Endothelial cell of umbilical vein (primary cell): ENCODE measurements around the gene FAAP100. TPM values are rescaled to one million over a fixed set of nuclear protein-coding genes. Genes with fewer than 3 reads are reported as not detected.

Source experiments
- BruUV-seq: library from RNA; stranded (reverse); fragments of 400-500 nt; replicated peaks from 2 replicates; lab custom pipeline; 2021; lab: Mats Ljungman, UMichigan
- CTCF ChIA-PET: fragments of 300-600, 350-600 bp; sonication (Branson Sonifier 250); formaldehyde crosslinking; loops from one replicate; lab custom pipeline; 2021; ENCODE audit warnings: antibody characterized with exemption, inconsistent platforms; lab: Charles Lee
- POLR2A ChIA-PET: fragments of 300-600, 350-600 bp; sonication (Branson Sonifier 250); formaldehyde crosslinking; loops from one replicate; lab custom pipeline; 2021; ENCODE audit warnings: antibody characterized with exemption, inconsistent platforms; lab: Charles Lee
- DNase-seq: peaks from one replicate; pipeline ENCODE4 v3.0.0-alpha.2; 2011; ENCODE audit warnings: low read depth, low spot score
- FAIRE-seq: peaks from 2 replicates; lab custom pipeline; 2011; peaks lifted over from hg19 to GRCh38; lab: Jason Lieb, UNC
- H2AFZ ChIP-seq: 2 replicates; pipeline ENCODE4 v1.6.0; 2012; ENCODE audit warnings: low read depth, low read length, control low read depth, inconsistent platforms
- H3K27ac ChIP-seq: 2 replicates; pipeline ENCODE4 v1.5.1; 2011; ENCODE audit warnings: low read depth, mild to moderate bottlenecking, control low read depth, low read length, moderate library complexity; ENCODE audit not compliant: insufficient read depth
- H3K27me3 ChIP-seq, 2 experiments: 2 replicates each; pipeline versions ENCODE4 v1.6.0 to v1.6.1; 2011; ENCODE audit warnings: low read length in 2 of 2, mixed read lengths in 1 of 2; ENCODE audit not compliant: control insufficient read depth in 2 of 2, insufficient read depth in 2 of 2
- H3K36me3 ChIP-seq, 2 experiments: 2 replicates in 1 of 2; 3 replicates in 1 of 2; pipeline ENCODE4 v1.5.1; 2011; ENCODE audit warnings: low read length in 2 of 2, mild to moderate bottlenecking in 1 of 2, moderate library complexity in 1 of 2; ENCODE audit not compliant: control insufficient read depth in 2 of 2, insufficient read depth in 2 of 2; ENCODE audit errors: extremely low read depth in 1 of 2
- H3K4me1 ChIP-seq: 3 replicates; pipeline ENCODE4 v1.5.1; 2011; ENCODE audit warnings: mild to moderate bottlenecking, low read length; ENCODE audit not compliant: control insufficient read depth, insufficient read depth; ENCODE audit errors: extremely low read depth
- H3K4me2 ChIP-seq: 2 replicates; pipeline ENCODE4 v1.6.1; 2011; ENCODE audit warnings: low read length, control low read depth, mixed read lengths; ENCODE audit not compliant: insufficient read depth
- H3K4me3 ChIP-seq, 3 experiments: fragments of 200-600 bp in 1 of 3; sonication (generic), shearing (Covaris generic) in 1 of 3; replicated peaks in 1 of 3; 2 replicates each; pipeline ENCODE4 v1.5.1; 2011 to 2016; ENCODE audit warnings: control low read depth in 3 of 3, low read length in 3 of 3, mild to moderate bottlenecking in 2 of 3, inconsistent platforms in 1 of 3, low read depth in 1 of 3, moderate library complexity in 1 of 3; ENCODE audit not compliant: insufficient read depth in 1 of 3
- H3K79me2 ChIP-seq: 2 replicates; pipeline ENCODE4 v1.6.0; 2012; ENCODE audit warnings: low read length, inconsistent platforms; ENCODE audit not compliant: control insufficient read depth, insufficient read depth
- H3K9ac ChIP-seq: replicated peaks from 2 replicates; pipeline ENCODE3; 2011; ENCODE audit warnings: low read length, control low read depth; ENCODE audit not compliant: insufficient read depth; ENCODE audit errors: extremely low read depth
- H3K9me1 ChIP-seq: replicated peaks from 3 replicates; pipeline ENCODE4 v1.6.0; 2011; ENCODE audit warnings: mild to moderate bottlenecking, low read length; ENCODE audit not compliant: control insufficient read depth, insufficient read depth; ENCODE audit errors: extremely low read depth
- H3K9me3 ChIP-seq: replicated peaks from 2 replicates; pipeline ENCODE4 v1.5.1; 2012; ENCODE audit warnings: low read length, inconsistent platforms; ENCODE audit not compliant: control insufficient read depth, insufficient read depth
- H4K20me1 ChIP-seq: replicated peaks from 2 replicates; pipeline ENCODE3; 2011; ENCODE audit warnings: mild to moderate bottlenecking, low read length; ENCODE audit not compliant: control insufficient read depth, insufficient read depth; ENCODE audit errors: extremely low read depth
- CTCF ChIP-seq, 2 donors: IDR thresholded peaks; 1 replicate in 1 of 2; 2 replicates in 1 of 2; pipeline ENCODE4 v1.5.1; 2011; ENCODE audit warnings: low read length in 2 of 2, mild to moderate bottlenecking in 2 of 2, moderate library complexity in 2 of 2, control low read depth in 1 of 2, inconsistent platforms in 1 of 2, low read depth in 1 of 2; ENCODE audit not compliant: insufficient read depth in 1 of 2; ENCODE audit errors: extremely low read depth in 1 of 2
- EZH2 ChIP-seq: IDR thresholded peaks from 2 replicates; pipeline ENCODE4 v1.6.1; 2012; ENCODE audit warnings: borderline replicate concordance, low read depth, mild to moderate bottlenecking, moderate library complexity, low read length, inconsistent platforms; ENCODE audit not compliant: severe bottlenecking
- FOS ChIP-seq: IDR thresholded peaks from 2 replicates; pipeline ENCODE4 v1.6.1; 2011; ENCODE audit warnings: mild to moderate bottlenecking, low read length, moderate library complexity, borderline replicate concordance; ENCODE audit not compliant: insufficient read depth
- GATA2 ChIP-seq: IDR thresholded peaks from 2 replicates; pipeline ENCODE4 v1.7.0; 2011; ENCODE audit warnings: low read depth, mild to moderate bottlenecking, moderate library complexity, mixed read lengths, low read length; ENCODE audit not compliant: insufficient read length, insufficient read depth
- JUN ChIP-seq: IDR thresholded peaks from 2 replicates; pipeline ENCODE4 v1.6.1; 2011; ENCODE audit warnings: borderline replicate concordance, low read depth; ENCODE audit not compliant: insufficient read length, insufficient read depth
- MAX ChIP-seq: IDR thresholded peaks from 2 replicates; pipeline ENCODE4 v1.6.1; 2011; ENCODE audit not compliant: insufficient read depth, insufficient read length
- MYC ChIP-seq: IDR thresholded peaks from one replicate; pipeline ENCODE4 v1.6.1; 2011; ENCODE audit warnings: mild to moderate bottlenecking, low read depth, low read length
- POLR2A ChIP-seq: IDR thresholded peaks from 2 replicates; pipeline ENCODE4 v1.6.1; 2012; ENCODE audit warnings: low read depth, mild to moderate bottlenecking, control low read depth, low read length
- POLR2AphosphoS5 ChIP-seq: IDR thresholded peaks from 2 replicates; pipeline ENCODE4 v1.6.1; 2012; ENCODE audit warnings: low read depth, mild to moderate bottlenecking, control low read depth, low read length, moderate library complexity; ENCODE audit not compliant: insufficient read depth
- dilution Hi-C: fragments of 300-500 bp; cut with MboI; formaldehyde crosslinking; loops from one replicate; pipeline ENCODE4 v1.15.0; 2019; ENCODE audit warnings: low sequenced_read_pairs; ENCODE audit not compliant: extremely low pct_ligation_motif_present
- intact Hi-C: fragments of 100-400 bp; cut with micrococcal nuclease; formaldehyde crosslinking; loops from one replicate; pipeline ENCODE4 v1.10.0; 2022
- polyA plus RNA-seq, 4 experiments: library from polyadenylated mRNA; depleted of rRNA in 3 of 4; stranded (reverse) in 3 of 4; unstranded in 1 of 4; fragments of >200 nt; gene quantifications; 2 replicates each; pipeline versions ENCODE4 v1.2.1 to v1.2.3, GENCODE V29; 2011 to 2012; ENCODE audit warnings: missing spikeins in 1 of 4
- total RNA-seq: library from RNA; stranded (reverse); gene quantifications from 2 replicates; pipeline ENCODE4 v1.2.3, GENCODE V29; 2021

FAAP100 gene
- total and polyA plus RNA-seq, 2 donors (not counting 3 experiments of a cell fraction or from before 2014, with no cell fraction given), result 35.4 to 54.3 TPM

GRCh38 chr17:81566461-81567126 lies 14.4 kb upstream of the FAAP100 start:
- no peak overlapping the region for H2AFZ ChIP-seq
- TF ChIP-seq EZH2 (no peak), MYC (no peak), GATA2 (no peak), JUN (peak; percentile 77), FOS (peak; percentile 79), CTCF (IDR thresholded peaks at IDR 0.05; ENCODE audit: extremely low read depth in 1 of 2, insufficient read depth in 1 of 2, low read depth in 1 of 2, low read length in 2 of 2) (no peak), POLR2AphosphoS5 (peak; percentile 74), MAX (no peak), POLR2A (peak; percentile 81)
- intact Hi-C loops (loop anchor here (1.0 to 5.0 kb wide), 6 partner anchors 8 to 54 kb away; partner anchors contain the start of gene ACTG1), dilution Hi-C loops (no loop called here)
- ChIA-PET CTCF (interaction anchor here (0.9 to 2.6 kb wide), 11 partner anchors 9 to 314 kb away, joined by 3 to 23 read pairs (median 7); partner anchors contain the start of gene FAAP100), POLR2A (interaction anchor here (0.7 to 1.4 kb wide), 11 partner anchors 9 to 55 kb away, joined by 3 to 6 read pairs (median 4); partner anchors contain the start of gene FAAP100)
- peaks cover 27 to 28% of the 10 kb centered on the region in 2 experiments for H3K36me3 ChIP-seq
- H3K4me1 ChIP-seq, result peaks cover 60% of the 10 kb centered on the region
- no peaks in the 10 kb centered on the region for H3K27me3 ChIP-seq
- no peaks in the 10 kb centered on the region for H4K20me1 ChIP-seq
- H3K4me2 ChIP-seq, result peak overlapping the region; percentile 84
- H3K9me1 ChIP-seq, result no peaks in the 10 kb centered on the region
- FAIRE-seq (peak; percentile 100), DNase-seq (peak; percentile 97)
- H3K9me3 ChIP-seq, result no peaks in the 10 kb centered on the region
- H3K9ac ChIP-seq, result peak overlapping the region; percentile 85
- peaks cover 20% of the 10 kb centered on the region for H3K79me2 ChIP-seq
- H3K4me3 ChIP-seq, result peak overlapping the region in 1 of 3 experiments; percentile 27
- no TSS peak for BruUV-seq
- H3K27ac ChIP-seq, result peak overlapping the region; percentile 96
